Globus pallidus (tissue), 1 donor: Measurements from ENCODE around the gene DUT.

Experiments used
- DNase-seq: peaks from one replicate; pipeline ENCODE4 v3.0.0-alpha.2; 2015; ENCODE audit warnings: low spot score

DUT gene

GRCh38 chr15:48371550-48371949, 40.3 kb downstream of the DUT start:
- no peak for DNase-seq

- no peak for DNase-seq
Observed at GRCh38 chr15:48371961-48372360, 40.7 kb downstream of the DUT start.

- no peak for DNase-seq
Observed at GRCh38 chr15:48373821-48374451, 42.7 kb downstream of the DUT start.

GRCh38 chr15:48374472-48374871, 43.2 kb downstream of the DUT start:
- no peak for DNase-seq

- no peak for DNase-seq
Observed at GRCh38 chr15:48375767-48376166, 44.5 kb downstream of the DUT start.

GRCh38 chr15:48380198-48380597, 49.0 kb downstream of the DUT start:
- DNase-seq: no peak

- no peak for DNase-seq
Observed at GRCh38 chr15:48381861-48382260, 50.6 kb downstream of the DUT start.

GRCh38 chr15:48383031-48383430, 51.8 kb downstream of the DUT start:
- no peak for DNase-seq

GRCh38 chr15:48384616-48385015, 53.4 kb downstream of the DUT start:
- DNase-seq: no peak

GRCh38 chr15:48385031-48385830, 54.0 kb downstream of the DUT start:
- no peak for DNase-seq

GRCh38 chr15:48388016-48388851, 57.0 kb downstream of the DUT start:
- DNase-seq: no peak

GRCh38 chr15:48388910-48389309, 57.7 kb downstream of the DUT start:
- no peak for DNase-seq

- no peak for DNase-seq
Observed at GRCh38 chr15:48389691-48390143, 58.5 kb downstream of the DUT start.

GRCh38 chr15:48391950-48392349, 60.7 kb downstream of the DUT start:
- DNase-seq: no peak

GRCh38 chr15:48392356-48392755, 61.1 kb downstream of the DUT start:
- peak; percentile 36 for DNase-seq
